Fibroblast of pulmonary artery (primary cell): ENCODE data around the gene AUTS2.

Experiments used
- DNase-seq: peaks from one replicate; pipeline ENCODE4 v3.0.0-alpha.2; 2010; ENCODE audit warnings: low read depth
- H3K4me3 ChIP-seq: replicated peaks from 2 replicates; pipeline ENCODE4 v1.5.1; 2011; ENCODE audit warnings: low read depth, mild to moderate bottlenecking, control low read depth, low read length, moderate library complexity
- TF ChIP-seq, protein P1 (sequence below): IDR thresholded peaks from 2 replicates; pipeline ENCODE4 v1.5.1; 2011; ENCODE audit warnings: mild to moderate bottlenecking, control low read depth, low read length, inconsistent platforms; ENCODE audit errors: missing control alignments

The AUTS2 gene

DNA sequence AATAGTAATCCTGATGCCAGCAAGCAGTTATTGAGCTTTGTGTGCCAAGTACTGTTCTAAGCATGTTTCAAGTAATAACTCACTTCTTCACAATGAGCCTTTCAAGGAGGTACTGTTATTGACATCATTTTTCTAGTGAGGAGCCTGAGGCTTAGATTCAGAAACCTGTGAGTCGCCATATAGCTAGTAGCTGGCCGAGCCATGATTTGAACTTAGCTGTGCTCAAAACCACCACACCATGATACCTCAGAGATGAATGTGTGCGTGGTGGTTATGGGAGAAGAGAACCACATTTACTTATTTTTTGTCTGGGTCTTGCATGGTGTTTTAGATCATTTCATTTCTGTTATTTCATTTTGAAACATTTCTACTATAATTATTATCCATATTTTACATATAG lies 578.9 kb downstream of the AUTS2 start:
- H3K4me3 ChIP-seq, result no peak overlapping the region
- TF ChIP-seq, protein P1, sequence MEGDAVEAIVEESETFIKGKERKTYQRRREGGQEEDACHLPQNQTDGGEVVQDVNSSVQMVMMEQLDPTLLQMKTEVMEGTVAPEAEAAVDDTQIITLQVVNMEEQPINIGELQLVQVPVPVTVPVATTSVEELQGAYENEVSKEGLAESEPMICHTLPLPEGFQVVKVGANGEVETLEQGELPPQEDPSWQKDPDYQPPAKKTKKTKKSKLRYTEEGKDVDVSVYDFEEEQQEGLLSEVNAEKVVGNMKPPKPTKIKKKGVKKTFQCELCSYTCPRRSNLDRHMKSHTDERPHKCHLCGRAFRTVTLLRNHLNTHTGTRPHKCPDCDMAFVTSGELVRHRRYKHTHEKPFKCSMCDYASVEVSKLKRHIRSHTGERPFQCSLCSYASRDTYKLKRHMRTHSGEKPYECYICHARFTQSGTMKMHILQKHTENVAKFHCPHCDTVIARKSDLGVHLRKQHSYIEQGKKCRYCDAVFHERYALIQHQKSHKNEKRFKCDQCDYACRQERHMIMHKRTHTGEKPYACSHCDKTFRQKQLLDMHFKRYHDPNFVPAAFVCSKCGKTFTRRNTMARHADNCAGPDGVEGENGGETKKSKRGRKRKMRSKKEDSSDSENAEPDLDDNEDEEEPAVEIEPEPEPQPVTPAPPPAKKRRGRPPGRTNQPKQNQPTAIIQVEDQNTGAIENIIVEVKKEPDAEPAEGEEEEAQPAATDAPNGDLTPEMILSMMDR, result no peak
- DNase-seq, result no peak

DNA sequence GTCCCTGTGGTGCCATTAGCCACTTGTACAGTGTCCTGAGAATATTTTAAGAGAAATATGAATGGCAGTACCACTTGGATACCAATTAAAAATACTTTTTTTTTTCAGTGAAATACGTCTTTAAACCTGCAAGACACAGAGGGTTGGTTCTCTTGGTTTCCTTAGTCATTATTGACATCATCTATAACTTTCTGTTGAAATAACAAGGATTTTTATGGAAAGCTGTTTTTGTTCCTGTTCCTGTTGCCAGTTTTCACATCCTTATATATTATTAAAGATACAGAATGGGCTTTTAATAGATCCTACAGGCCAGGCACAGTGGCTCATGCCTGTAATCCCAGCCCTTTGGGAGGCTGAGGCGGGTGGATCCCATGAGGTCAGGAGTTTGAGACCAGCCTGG lies 579.9 kb downstream of the AUTS2 start:
- no peak overlapping the region for H3K4me3 ChIP-seq
- DNase-seq, result no peak
- TF ChIP-seq, protein P1, result no peak

DNA sequence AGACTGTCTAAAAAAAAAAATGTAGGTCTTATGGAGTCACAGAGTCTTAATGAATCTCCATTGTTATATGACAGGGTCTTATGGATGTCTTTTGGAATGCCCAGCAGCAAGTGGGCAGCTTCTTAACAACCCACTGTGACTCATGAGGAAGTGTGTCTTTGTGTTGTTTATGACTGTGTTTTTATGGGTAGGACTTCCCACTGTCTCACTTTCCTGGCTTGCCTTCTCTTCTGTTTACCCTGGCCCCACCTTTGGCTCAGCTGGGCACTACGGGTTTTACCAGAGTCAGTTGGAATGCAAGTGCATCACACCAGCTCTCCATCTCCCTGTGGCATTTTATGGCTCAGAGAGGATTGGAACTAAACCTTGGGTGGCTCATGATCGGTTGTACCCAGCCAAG lies 580.5 kb downstream of the AUTS2 start:
- DNase-seq, result no peak
- TF ChIP-seq, protein P1, result no peak
- no peak overlapping the region for H3K4me3 ChIP-seq

DNA sequence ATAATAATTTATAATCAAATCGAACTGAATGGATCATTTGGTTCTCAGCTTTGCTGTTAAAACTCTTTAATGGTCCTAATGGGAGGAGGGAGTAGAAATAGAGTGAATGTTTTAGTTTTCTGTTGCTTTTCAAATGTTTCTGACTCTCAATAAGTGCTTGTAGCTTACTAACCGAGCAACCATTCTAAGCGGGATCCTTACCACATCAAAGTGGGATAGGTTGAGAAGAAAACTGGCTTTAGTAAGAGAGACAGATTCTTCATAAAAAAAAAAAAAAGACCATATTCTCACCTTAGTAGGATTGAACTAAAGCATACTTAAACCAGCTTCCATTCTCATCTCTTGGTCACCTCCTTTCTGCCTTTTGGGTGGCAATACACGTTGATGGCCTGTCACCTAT lies 584.2 kb downstream of the AUTS2 start:
- TF ChIP-seq, protein P1, result no peak

DNA sequence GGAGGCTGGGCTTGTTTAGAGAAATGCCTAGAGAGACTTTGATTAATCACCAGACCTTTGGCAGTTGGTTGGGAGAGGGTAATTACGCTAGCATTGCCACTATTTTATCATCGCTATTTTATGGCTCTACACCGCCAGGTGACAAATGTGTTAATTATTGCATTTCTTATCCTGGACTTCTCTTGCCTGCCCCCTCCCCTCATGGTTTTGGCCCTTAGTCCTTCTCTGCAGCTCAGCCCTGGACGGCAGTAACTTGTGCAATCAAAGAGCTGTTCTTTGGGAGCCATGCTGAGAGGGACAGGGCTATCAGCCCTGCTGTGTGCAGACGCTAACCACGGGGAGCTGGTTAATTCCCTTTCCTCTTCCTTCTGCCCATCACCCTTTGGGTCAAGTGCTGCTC lies 585.0 kb downstream of the AUTS2 start:
- TF ChIP-seq, protein P1, result no peak
- no peak overlapping the region for H3K4me3 ChIP-seq
- DNase-seq, result no peak

More for the DNA sequence above, 584.2 kb downstream of the AUTS2 start:
- no peak for DNase-seq
- H3K4me3 ChIP-seq, result no peak overlapping the region

DNA sequence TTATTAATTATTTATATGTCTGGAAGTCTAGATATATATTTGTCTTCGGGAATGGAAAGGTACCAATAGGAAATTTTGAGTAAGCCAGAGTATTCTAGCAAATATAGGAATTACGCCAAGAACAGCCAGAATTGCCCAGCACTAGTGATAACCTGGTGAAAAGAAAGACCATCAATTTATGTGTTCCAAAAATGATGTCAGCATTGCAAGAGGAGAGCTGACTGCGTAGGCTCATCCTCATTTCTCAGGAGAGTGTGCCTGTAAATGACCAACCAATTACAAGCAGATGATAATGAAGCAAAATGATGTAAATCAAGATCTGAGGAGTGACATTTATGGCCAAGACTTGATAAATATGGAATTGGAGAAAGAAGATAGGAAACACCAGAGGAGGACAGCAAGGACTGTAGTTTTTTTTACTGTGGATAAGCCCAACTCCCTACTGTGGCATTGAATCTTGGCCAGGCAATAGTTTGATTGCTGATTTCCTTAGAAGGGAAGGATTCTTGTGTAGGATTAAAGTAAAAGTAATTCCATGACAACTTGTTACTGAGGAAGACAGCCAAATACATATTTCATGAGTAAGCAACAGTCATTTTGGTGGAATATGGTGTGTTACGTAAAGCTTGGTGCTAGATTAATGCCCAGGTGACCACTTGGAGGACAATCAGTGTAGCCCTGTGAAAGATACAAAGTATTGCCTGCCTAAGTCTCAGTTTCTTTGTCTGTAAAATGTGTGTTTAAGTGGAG lies 590.8 kb downstream of the AUTS2 start:
- no peak overlapping the region for H3K4me3 ChIP-seq
- no peak for DNase-seq
- TF ChIP-seq, protein P1, result no peak

DNA sequence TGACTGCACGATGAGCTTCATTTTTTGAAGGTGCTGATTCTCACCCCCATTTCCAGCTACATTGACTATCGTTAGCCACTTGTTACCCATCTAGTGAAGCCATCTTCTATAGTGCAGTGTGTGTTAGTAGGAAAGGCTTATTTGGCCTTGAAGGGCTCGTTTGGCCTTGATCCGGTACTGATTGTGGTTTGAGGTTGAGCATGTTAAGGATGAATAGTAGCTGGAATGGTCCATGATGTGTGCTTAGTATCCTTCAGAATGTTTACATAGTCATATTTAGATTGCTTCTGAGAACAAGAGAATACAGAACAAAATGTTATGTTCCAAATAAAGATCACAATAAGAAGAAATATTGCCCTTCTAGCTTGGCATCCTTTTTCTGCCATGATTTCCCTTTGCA lies 591.5 kb downstream of the AUTS2 start:
- no peak for DNase-seq
- TF ChIP-seq, protein P1, result no peak
- H3K4me3 ChIP-seq, result no peak overlapping the region
